GM12878 (cell line): ENCODE results near the gene TRPM3. TPM values are rescaled to one million over a fixed set of nuclear protein-coding genes. Genes with fewer than 3 reads are reported as not detected.

Source experiments
- ATAC-seq: fragments of 200-7000 bp; cut with Tn5 transposase; 3 replicates; pipeline ENCODE4 v1.9.1; 2020; ENCODE audit warnings: mild to moderate bottlenecking, moderate library complexity
- BruUV-seq: library from RNA; stranded (reverse); fragments of 400-500 nt; replicated peaks from 2 replicates; lab custom pipeline; 2021; lab: Mats Ljungman, UMichigan
- CTCF ChIA-PET: fragments of 300-600 bp; sonication (Branson Sonifier 250); formaldehyde crosslinking; extraction: SDS; loops from one replicate; lab custom pipeline; 2021; ENCODE audit warnings: inconsistent platforms; lab: Yijun Ruan, JAX
- POLR2A ChIA-PET: fragments of 350-600 bp; formaldehyde crosslinking; extraction: SDS; loops from one replicate; lab custom pipeline; 2021; ENCODE audit warnings: inconsistent platforms; lab: Charles Lee
- RAD21 ChIA-PET: fragments of 300-600 bp; sonication (Branson Sonifier 250); formaldehyde crosslinking; loops from one replicate; lab custom pipeline; 2023; ENCODE audit warnings: antibody characterized with exemption; ENCODE audit not compliant: unreplicated experiment; lab: Charles Lee
- SMC1A ChIA-PET: fragments of 300-600 bp; sonication (Branson Sonifier 250); formaldehyde crosslinking; loops from one replicate; lab custom pipeline; 2023; ENCODE audit not compliant: unreplicated experiment, uncharacterized antibody; lab: Charles Lee
- DNase-seq: peaks from one replicate; pipeline ENCODE4 v3.0.0-alpha.2; 2011; ENCODE audit warnings: low read depth, low spot score
- FAIRE-seq: peaks from 3 replicates; lab custom pipeline; 2011; peaks lifted over from hg19 to GRCh38; lab: Jason Lieb, UNC
- H2AFZ ChIP-seq: 2 replicates; pipeline ENCODE4 v1.6.0; 2011; ENCODE audit warnings: low read depth, low read length, control low read depth; ENCODE audit not compliant: control insufficient read depth
- H3K27ac ChIP-seq: 2 replicates; pipeline ENCODE4 v1.5.1; 2011; ENCODE audit warnings: control low read depth; ENCODE audit not compliant: control insufficient read depth, insufficient read depth
- H3K27me3 ChIP-seq, 2 experiments: replicated peaks in 1 of 2; 2 replicates each; pipeline versions ENCODE4 v1.6.0 to v1.6.1; 2011; ENCODE audit warnings: low read length in 1 of 2; ENCODE audit not compliant: control insufficient read depth in 2 of 2, insufficient read depth in 2 of 2
- H3K36me3 ChIP-seq, 2 experiments: 2 replicates each; pipeline ENCODE4 v1.5.1; 2011; ENCODE audit warnings: low read length in 1 of 2; ENCODE audit not compliant: control insufficient read depth in 2 of 2, insufficient read depth in 2 of 2
- H3K4me1 ChIP-seq: 2 replicates; pipeline ENCODE4 v1.6.1; 2011; ENCODE audit warnings: mild to moderate bottlenecking, low read length, moderate library complexity, mixed read lengths; ENCODE audit not compliant: control insufficient read depth, insufficient read depth
- H3K4me2 ChIP-seq: 2 replicates; pipeline ENCODE4 v1.6.0; 2011; ENCODE audit warnings: control low read depth; ENCODE audit not compliant: control insufficient read depth, insufficient read depth
- H3K4me3 ChIP-seq: fragments of 200-600 bp; sonication (generic); 2 replicates; pipeline ENCODE4 v1.5.1; 2016
- H3K79me2 ChIP-seq: 2 replicates; pipeline ENCODE4 v1.6.0; 2011; ENCODE audit warnings: low read length; ENCODE audit not compliant: control insufficient read depth, insufficient read depth
- H3K9ac ChIP-seq: 2 replicates; pipeline ENCODE4 v1.8.0; 2011; ENCODE audit warnings: low read length, control low read depth, mixed read lengths; ENCODE audit not compliant: control insufficient read depth, insufficient read depth
- H3K9me3 ChIP-seq: replicated peaks from 3 replicates; pipeline ENCODE4 v1.5.1; 2011; ENCODE audit warnings: mild to moderate bottlenecking, low read length; ENCODE audit not compliant: control insufficient read depth, insufficient read depth
- H4K20me1 ChIP-seq: 2 replicates; pipeline ENCODE4 v1.6.0; 2011; ENCODE audit not compliant: control insufficient read depth, insufficient read depth
- BCL11A ChIP-seq: IDR thresholded peaks from 2 replicates; pipeline ENCODE4 v1.6.1; 2011; ENCODE audit warnings: low read depth, low read length
- CREM ChIP-seq: IDR thresholded peaks from 2 replicates; pipeline ENCODE4 v1.6.1; 2014; ENCODE audit warnings: antibody characterized with exemption, low read depth
- ELK1 ChIP-seq: IDR thresholded peaks from 2 replicates; pipeline ENCODE4 v1.6.1; 2012; ENCODE audit warnings: low read depth, low read length, improper control_type of control experiment
- HCFC1 ChIP-seq: fragments of 150-350 bp; IDR thresholded peaks from 2 replicates; pipeline ENCODE4 v1.6.1; 2014; ENCODE audit warnings: low read length
- KLF5 ChIP-seq: fragments of 450-650 bp; IDR thresholded peaks from 2 replicates; pipeline ENCODE4 v1.6.1; 2014; ENCODE audit warnings: mild to moderate bottlenecking; ENCODE audit not compliant: partially characterized antibody
- MTA3 ChIP-seq: IDR thresholded peaks from 2 replicates; pipeline ENCODE4 v1.6.1; 2012; ENCODE audit warnings: low read length, inconsistent platforms, borderline replicate concordance
- NRF1 ChIP-seq: conservative IDR thresholded peaks from 2 replicates; pipeline ENCODE4 v1.6.1; 2011; ENCODE audit warnings: mild to moderate bottlenecking, low read depth, low read length, improper control_type of control experiment
- SIN3A ChIP-seq: IDR thresholded peaks from 2 replicates; pipeline ENCODE4 v1.6.1; 2012; ENCODE audit warnings: low read depth, low read length, improper control_type of control experiment
- SRF ChIP-seq, 2 experiments: IDR thresholded peaks; 2 replicates each; pipeline ENCODE4 v1.6.1; 2011; ENCODE audit warnings: low read depth in 2 of 2, low read length in 2 of 2, mild to moderate bottlenecking in 1 of 2, moderate library complexity in 1 of 2
- TCF7 ChIP-seq: IDR thresholded peaks from 2 replicates; pipeline ENCODE4 v1.6.1; 2014; ENCODE audit warnings: antibody characterized with exemption, borderline replicate concordance
- WRNIP1 ChIP-seq: IDR thresholded peaks from 2 replicates; pipeline ENCODE4 v1.6.1; 2011; ENCODE audit warnings: low read depth, low read length, improper control_type of control experiment, borderline replicate concordance
- ZNF687 ChIP-seq: fragments of 450-650 bp; IDR thresholded peaks from 2 replicates; pipeline ENCODE4 v1.6.1; 2017; ENCODE audit warnings: mild to moderate bottlenecking, moderate library complexity
- ZZZ3 ChIP-seq: IDR thresholded peaks from 2 replicates; pipeline ENCODE4 v1.6.1; 2011; ENCODE audit warnings: low read depth; ENCODE audit not compliant: control insufficient read depth, insufficient read length
- WGBS: methylation state at CpG from one replicate; pipeline ENCODE4 v1.1.6; 2016; ENCODE audit warnings: low lambda C conversion rate; ENCODE audit not compliant: insufficient replicate concordance, insufficient coverage; ENCODE audit errors: missing lambda C conversion rate; 5-methylcytosine and 5-hydroxymethylcytosine counted together
- in situ Hi-C: fragments of 300-500 bp; cut with MboI; formaldehyde crosslinking; loops from 9 replicates; pipeline ENCODE4 v1.14.3; 2018; ENCODE audit warnings: mixed read lengths
- intact Hi-C: fragments of 100-400 bp; cut with micrococcal nuclease; formaldehyde crosslinking; loops from one replicate; pipeline ENCODE4 v1.14.2; 2022; ENCODE audit not compliant: unreplicated experiment
- polyA plus RNA-seq, 11 experiments: library from polyadenylated mRNA; depleted of rRNA in 4 of 11; unstranded in 6 of 11; stranded (reverse) in 5 of 11; fragments of >200 nt; fragmentation: Nextera tagmentation in 4 of 11; fragmentation: Illumina TruSeq in 1 of 11; extraction: Ambion mirVana in 4 of 11; extraction: Trizol in 1 of 11; gene quantifications; 1 replicate in 1 of 11; 2 replicates in 10 of 11; pipeline versions ENCODE4 v1.2.1 to v1.2.3, GENCODE V29; 2011 to 2016; ENCODE audit warnings: inconsistent platforms in 2 of 11, missing spikeins in 2 of 11, low read depth in 1 of 11
- total RNA-seq, 4 experiments: library from RNA; depleted of rRNA in 3 of 4; stranded (reverse); fragments of >200 nt in 3 of 4; fragmentation: Illumina TruSeq in 1 of 4; extraction: Trizol in 1 of 4; gene quantifications; 2 replicates each; pipeline versions ENCODE4 v1.2.1 to v1.2.3, GENCODE V29; 2013 to 2021

TRPM3 gene
- total and polyA plus RNA-seq, 10 of the 15 experiments (the other 5 are each of a cell fraction or from before 2014, with no cell fraction given) = not detected

- no peak for FAIRE-seq
- RAD21 ChIA-PET = no interaction called here
- no peak for TF ChIP-seq SRF (IDR thresholded peaks at IDR 0.05; ENCODE audit: low read depth in 2 of 2, low read length in 2 of 2)
- no peak for TF ChIP-seq CREM
- TF ChIP-seq, all 136 proteins: peak for 0
- H3K4me3 ChIP-seq = no peak overlapping the region
- no peaks in the 10 kb centered on the region for H3K79me2 ChIP-seq
- no peak overlapping the region for H2AFZ ChIP-seq
- ChIA-PET CTCF (interaction anchor here (1.1 kb wide), 1 partner anchor 10 kb away, joined by 5 read pairs; no protein-coding TSS in a partner anchor), POLR2A (no interaction called here), SMC1A (no interaction called here)
- intact Hi-C loops (no loop called here), in situ Hi-C loops (no loop called here)
- no peaks in the 10 kb centered on the region for H3K36me3 ChIP-seq
- WGBS = 7% methylated on average over 1 of the region's 1 CpG
- DNase-seq = no peak
- no peaks in the 10 kb centered on the region for H3K4me1 ChIP-seq
- no peak for ATAC-seq
- H3K27ac ChIP-seq = no peak overlapping the region
- no peak overlapping the region for H3K9ac ChIP-seq
- no TSS peak for BruUV-seq
- H3K4me2 ChIP-seq = no peak overlapping the region
- no peaks in the 10 kb centered on the region for H4K20me1 ChIP-seq
- H3K9me3 ChIP-seq = no peaks in the 10 kb centered on the region
- H3K27me3 ChIP-seq = peaks cover 0 to 3% of the 10 kb centered on the region in 2 experiments; a peak in 1 of 4 replicates
Measured at GRCh38 chr9:70934642-70935041, 186.8 kb downstream of the TRPM3 start.

- TF ChIP-seq ELK1 = no peak
- TF ChIP-seq ZNF687 = no peak
- TF ChIP-seq TCF7 = no peak
- TF ChIP-seq NRF1 = no peak
- TF ChIP-seq BCL11A = no peak
- TF ChIP-seq HCFC1 = no peak
- no peak for TF ChIP-seq KLF5
- TF ChIP-seq WRNIP1 = no peak
- TF ChIP-seq MTA3 = no peak
- no peak for TF ChIP-seq ZZZ3
- TF ChIP-seq SIN3A = no peak
- TF ChIP-seq, all 136 proteins: peak for 0
- CTCF ChIA-PET = no interaction called here
- no peak for DNase-seq
- FAIRE-seq = no peak
- no peak overlapping the region for H2AFZ ChIP-seq
- no peak for ATAC-seq
- H3K9me3 ChIP-seq = no peaks in the 10 kb centered on the region
- SMC1A ChIA-PET = no interaction called here
- no peak overlapping the region for H3K4me2 ChIP-seq
- H3K9ac ChIP-seq = no peak overlapping the region
- in situ Hi-C loops (no loop called here), intact Hi-C loops (no loop called here)
- no peaks in the 10 kb centered on the region for H3K36me3 ChIP-seq
- H3K4me3 ChIP-seq = no peak overlapping the region
- POLR2A ChIA-PET = no interaction called here
- no peak overlapping the region for H3K27ac ChIP-seq
- no peaks in the 10 kb centered on the region for H3K4me1 ChIP-seq
- no peaks in the 10 kb centered on the region for H3K79me2 ChIP-seq
- 0% methylated on average over 1 of the region's 1 CpG for WGBS
- H4K20me1 ChIP-seq = no peaks in the 10 kb centered on the region
- no peaks in the 10 kb centered on the region for H3K27me3 ChIP-seq
- RAD21 ChIA-PET = no interaction called here
- BruUV-seq = no TSS peak
Measured at GRCh38 chr9:70933321-70933720, 188.1 kb downstream of the TRPM3 start.
